ENCODE measurements around the gene PTGDR. TPM values are rescaled to one million over a fixed set of nuclear protein-coding genes. Genes with fewer than 3 reads are reported as not detected.

The PTGDR gene
- total RNA-seq, 1 experiment from 2014 or later: not detected

DNA sequence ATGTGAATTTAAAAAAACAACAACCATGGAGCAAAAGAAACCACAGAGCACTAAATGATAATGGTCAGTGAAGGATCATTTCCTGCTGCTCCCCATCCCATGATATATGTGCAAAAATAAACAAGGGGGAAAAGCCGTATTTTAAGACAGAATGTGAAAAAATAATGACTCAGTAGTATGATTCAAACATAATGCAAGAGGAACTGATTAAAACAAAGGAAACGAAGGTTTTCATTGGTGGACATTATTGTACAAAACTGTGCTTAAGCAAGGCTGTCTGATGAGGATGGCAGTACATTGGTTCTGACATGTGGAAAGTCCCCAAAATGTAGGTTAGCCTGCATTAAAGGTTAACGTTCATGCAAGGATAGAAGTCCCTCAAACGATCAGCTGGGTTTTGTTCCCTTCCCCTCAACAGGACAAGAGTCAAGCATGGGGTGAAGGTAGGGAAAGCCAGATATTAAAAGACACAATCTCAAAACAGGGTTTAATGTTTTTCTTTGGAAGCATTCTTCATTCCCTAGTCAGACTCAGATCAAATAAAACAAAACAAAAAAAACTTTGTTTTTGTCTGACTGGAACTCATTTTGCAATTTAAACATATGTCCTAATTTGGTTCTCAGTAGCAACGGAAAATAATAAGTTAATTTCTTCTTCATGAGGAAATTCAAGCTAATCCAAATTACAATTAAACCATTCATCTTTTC is 26.3 kb upstream of the PTGDR start:
- Histone ChIP-seq H3F3A (ENCODE audit: low read length, unreplicated experiment) (no peaks in the 10 kb centered on the region), H3K9me2 (replicated peaks; ENCODE audit: low read length) (no peaks in the 10 kb centered on the region), H3K4me3 (ENCODE audit: low read length) (no peak overlapping the region), H3K79me2 (ENCODE audit: low read length) (no peaks in the 10 kb centered on the region), H4K20me1 (ENCODE audit: low read length) (no peaks in the 10 kb centered on the region), H3K27me3 (ENCODE audit: low read length) (no peaks in the 10 kb centered on the region), H3K4me1 (ENCODE audit: insufficient read depth, low read length) (peaks cover 14% of the 10 kb centered on the region), H3K9me3 (ENCODE audit: low read length) (no peaks in the 10 kb centered on the region), H3K4me2 (ENCODE audit: low read length) (peak overlapping the region; percentile 50), H3K9ac (ENCODE audit: low read length) (no peak overlapping the region), H3K27ac (ENCODE audit: low read length) (0 out of 2 replicates have a peak overlapping the region, but pooled peaks have one; percentile 13), H3K36me3 (ENCODE audit: low read depth, low read length) (no peaks in the 10 kb centered on the region), H2AFZ (ENCODE audit: low read length) (peak overlapping the region; percentile 15; the same call in 1 of the 2 replicates)
- ChIA-PET CTCF (interaction anchor here (0.6 kb wide), 1 partner anchor 1672 kb away, joined by 6 read pairs; no protein-coding TSS in a partner anchor), POLR2A (ENCODE audit: unreplicated experiment) (no interaction called here)
- BruUV-seq (replicated peaks): no TSS peak
- TF ChIP-seq, protein P1, sequence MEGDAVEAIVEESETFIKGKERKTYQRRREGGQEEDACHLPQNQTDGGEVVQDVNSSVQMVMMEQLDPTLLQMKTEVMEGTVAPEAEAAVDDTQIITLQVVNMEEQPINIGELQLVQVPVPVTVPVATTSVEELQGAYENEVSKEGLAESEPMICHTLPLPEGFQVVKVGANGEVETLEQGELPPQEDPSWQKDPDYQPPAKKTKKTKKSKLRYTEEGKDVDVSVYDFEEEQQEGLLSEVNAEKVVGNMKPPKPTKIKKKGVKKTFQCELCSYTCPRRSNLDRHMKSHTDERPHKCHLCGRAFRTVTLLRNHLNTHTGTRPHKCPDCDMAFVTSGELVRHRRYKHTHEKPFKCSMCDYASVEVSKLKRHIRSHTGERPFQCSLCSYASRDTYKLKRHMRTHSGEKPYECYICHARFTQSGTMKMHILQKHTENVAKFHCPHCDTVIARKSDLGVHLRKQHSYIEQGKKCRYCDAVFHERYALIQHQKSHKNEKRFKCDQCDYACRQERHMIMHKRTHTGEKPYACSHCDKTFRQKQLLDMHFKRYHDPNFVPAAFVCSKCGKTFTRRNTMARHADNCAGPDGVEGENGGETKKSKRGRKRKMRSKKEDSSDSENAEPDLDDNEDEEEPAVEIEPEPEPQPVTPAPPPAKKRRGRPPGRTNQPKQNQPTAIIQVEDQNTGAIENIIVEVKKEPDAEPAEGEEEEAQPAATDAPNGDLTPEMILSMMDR (conservative IDR thresholded peaks at IDR 0.05; ENCODE audit: low read depth, low read length): no peak
- TF ChIP-seq EZH2phosphoT487 (IDR thresholded peaks at IDR 0.05; ENCODE audit: borderline replicate concordance, low read length): no peak
- TF ChIP-seq EZH2 (IDR thresholded peaks at IDR 0.05; ENCODE audit: low read length, unreplicated experiment): no peak
- DNase-seq (peak; percentile 43), ATAC-seq (peak; percentile 78)
- intact Hi-C loops (cut with micrococcal nuclease): no loop called here

DNA sequence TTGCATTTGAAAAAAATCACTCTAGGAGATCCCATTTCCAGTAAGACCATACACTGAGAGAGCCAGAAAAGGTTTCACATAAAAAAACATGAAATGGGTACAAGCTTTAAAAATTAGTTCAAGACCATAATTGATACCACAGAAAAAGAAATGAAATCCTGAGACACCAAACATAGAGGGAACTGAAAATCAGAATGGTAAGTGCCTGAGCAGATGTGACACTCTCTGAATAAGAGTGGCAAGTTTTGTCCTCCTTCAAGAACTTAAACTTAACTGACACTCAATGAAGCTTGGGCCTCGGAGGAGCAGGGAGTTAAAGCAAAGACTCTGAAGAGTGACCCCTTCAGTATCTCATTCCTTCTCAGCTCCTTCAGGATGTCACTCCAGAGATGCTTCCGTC is 23.2 kb upstream of the PTGDR start:
- no peaks in the 10 kb centered on the region for H3K79me2 ChIP-seq (ENCODE audit: low read length)
- intact Hi-C loops (cut with micrococcal nuclease): no loop called here
- no peaks in the 10 kb centered on the region for H3K9me2 ChIP-seq (replicated peaks; ENCODE audit: low read length)
- H3F3A ChIP-seq (ENCODE audit: low read length, unreplicated experiment): no peaks in the 10 kb centered on the region
- no peak overlapping the region for H3K4me2 ChIP-seq (ENCODE audit: low read length)
- H3K9me3 ChIP-seq (ENCODE audit: low read length): no peaks in the 10 kb centered on the region
- no peak overlapping the region for H3K9ac ChIP-seq (ENCODE audit: low read length)
- ChIA-PET POLR2A (ENCODE audit: unreplicated experiment) (no interaction called here), CTCF (interaction anchor here (0.6 kb wide), 1 partner anchor 79 kb away, joined by 3 read pairs; no protein-coding TSS in a partner anchor)
- no peaks in the 10 kb centered on the region for H4K20me1 ChIP-seq (ENCODE audit: low read length)
- H3K27ac ChIP-seq (ENCODE audit: low read length): no peak overlapping the region
- ATAC-seq (no peak), DNase-seq (no peak)
- no peak overlapping the region for H2AFZ ChIP-seq (ENCODE audit: low read length)
- no TSS peak for BruUV-seq (replicated peaks)
- H3K4me3 ChIP-seq (ENCODE audit: low read length): no peak overlapping the region
- H3K4me1 ChIP-seq (ENCODE audit: insufficient read depth, low read length): peaks cover 14% of the 10 kb centered on the region
- H3K36me3 ChIP-seq (ENCODE audit: low read depth, low read length): no peaks in the 10 kb centered on the region
- TF ChIP-seq EZH2 (IDR thresholded peaks at IDR 0.05; ENCODE audit: low read length, unreplicated experiment) (no peak), EZH2phosphoT487 (IDR thresholded peaks at IDR 0.05; ENCODE audit: borderline replicate concordance, low read length) (no peak)
- TF ChIP-seq, protein P1 (conservative IDR thresholded peaks at IDR 0.05; ENCODE audit: low read depth, low read length): no peak
- H3K27me3 ChIP-seq (ENCODE audit: low read length): no peaks in the 10 kb centered on the region

DNA sequence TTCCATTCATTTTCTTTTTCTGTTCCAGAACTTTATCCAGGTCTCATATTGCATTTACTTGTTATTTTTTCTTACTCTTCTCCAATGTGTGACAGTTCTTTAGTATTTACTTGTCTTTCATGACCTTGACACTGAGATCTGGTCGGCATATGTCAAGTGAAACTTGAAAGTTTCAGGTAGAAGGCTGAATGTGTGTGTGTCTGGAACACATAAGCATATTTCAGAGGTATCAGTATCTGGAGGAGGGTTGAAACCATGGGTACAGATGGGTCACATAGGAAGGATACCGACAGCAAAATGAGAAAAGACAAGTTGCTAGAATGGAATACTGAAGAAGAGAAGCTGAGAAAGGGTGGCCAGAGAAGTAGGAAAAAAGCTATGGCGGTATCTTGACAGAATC is 22.5 kb upstream of the PTGDR start:
- intact Hi-C loops (cut with micrococcal nuclease): no loop called here
- ATAC-seq (no peak), DNase-seq (no peak)
- TF ChIP-seq EZH2 (IDR thresholded peaks at IDR 0.05; ENCODE audit: low read length, unreplicated experiment) (no peak), EZH2phosphoT487 (IDR thresholded peaks at IDR 0.05; ENCODE audit: borderline replicate concordance, low read length) (no peak)
- TF ChIP-seq, protein P1 (conservative IDR thresholded peaks at IDR 0.05; ENCODE audit: low read depth, low read length): no peak
- H3K9ac ChIP-seq (ENCODE audit: low read length): no peak overlapping the region
- no peaks in the 10 kb centered on the region for H3K36me3 ChIP-seq (ENCODE audit: low read depth, low read length)
- H3K9me2 ChIP-seq (replicated peaks; ENCODE audit: low read length): no peaks in the 10 kb centered on the region
- peaks cover 14% of the 10 kb centered on the region for H3K4me1 ChIP-seq (ENCODE audit: insufficient read depth, low read length)
- ChIA-PET CTCF (interaction anchor here (0.6 kb wide), 1 partner anchor 80 kb away, joined by 3 read pairs; no protein-coding TSS in a partner anchor), POLR2A (ENCODE audit: unreplicated experiment) (no interaction called here)
- H2AFZ ChIP-seq (ENCODE audit: low read length): no peak overlapping the region
- H3K4me2 ChIP-seq (ENCODE audit: low read length): no peak overlapping the region
- H3K27ac ChIP-seq (ENCODE audit: low read length): no peak overlapping the region
- no peaks in the 10 kb centered on the region for H4K20me1 ChIP-seq (ENCODE audit: low read length)
- no peaks in the 10 kb centered on the region for H3F3A ChIP-seq (ENCODE audit: low read length, unreplicated experiment)
- H3K4me3 ChIP-seq (ENCODE audit: low read length): no peak overlapping the region
- H3K79me2 ChIP-seq (ENCODE audit: low read length): no peaks in the 10 kb centered on the region
- no TSS peak for BruUV-seq (replicated peaks)
- no peaks in the 10 kb centered on the region for H3K9me3 ChIP-seq (ENCODE audit: low read length)
- H3K27me3 ChIP-seq (ENCODE audit: low read length): no peaks in the 10 kb centered on the region
